Fibroblast of mammary gland (primary cell): Measurements from ENCODE around the gene FBXO17.
A peak's percentile ranks its signal among the peaks of the same experiment; 100 is the strongest.

Experiments
- DNase-seq: peaks from one replicate; pipeline ENCODE4 v3.0.0-alpha.2; 2010; ENCODE audit warnings: low read depth
- H3K4me3 ChIP-seq: 2 replicates; pipeline ENCODE4 v1.5.1; 2011; ENCODE audit warnings: low read depth, mild to moderate bottlenecking, low read length, moderate library complexity; ENCODE audit not compliant: control insufficient read depth
- CTCF ChIP-seq: conservative IDR thresholded peaks from 2 replicates; pipeline ENCODE4 v1.5.1; 2011; ENCODE audit warnings: low read depth, low read length, inconsistent platforms; ENCODE audit not compliant: control insufficient read depth, insufficient read depth

The FBXO17 gene

GRCh38 chr19:38921420-38922274 lies 53.9 kb downstream of the FBXO17 start:
- no peak overlapping the region for H3K4me3 ChIP-seq
- DNase-seq, result no peak
- no peak for TF ChIP-seq CTCF

- H3K4me3 ChIP-seq, result no peak overlapping the region
- TF ChIP-seq CTCF, result no peak
- DNase-seq, result no peak
Observed at GRCh38 chr19:38920602-38921419, 54.7 kb downstream of the FBXO17 start.

- no peak overlapping the region for H3K4me3 ChIP-seq
- TF ChIP-seq CTCF, result no peak
- DNase-seq, result no peak
Observed at GRCh38 chr19:38919837-38920601, 55.5 kb downstream of the FBXO17 start.

- H3K4me3 ChIP-seq, result no peak overlapping the region
- TF ChIP-seq CTCF, result no peak
- DNase-seq, result no peak
Observed at GRCh38 chr19:38918526-38918925, 57.0 kb downstream of the FBXO17 start.

- no peak overlapping the region for H3K4me3 ChIP-seq
- peak; percentile 5 for TF ChIP-seq CTCF
- DNase-seq, result peak; percentile 9
Observed at GRCh38 chr19:38917921-38918491, 57.5 kb downstream of the FBXO17 start.

GRCh38 chr19:38917516-38917915 lies 58.0 kb downstream of the FBXO17 start:
- no peak for DNase-seq
- no peak for TF ChIP-seq CTCF
- no peak overlapping the region for H3K4me3 ChIP-seq
